ENCODE measurements around the gene DYRK1A.
"Not testable (repeated sequence)": the region's sequence is repeated elsewhere in the genome, so short reads cannot be mapped to it uniquely, and the experiment has no call there.

- not testable (repeated sequence) for TF ChIP-seq CTCF, EZH2, EZH2phosphoT487 (IDR thresholded peaks at IDR 0.05)
These were observed 38.4 kb upstream of the DYRK1A start for GRCh38 chr21:37328147-37328546.

All from neural progenitor cell (in vitro differentiated cells).